SU-DHL-6 (cell line): ENCODE data around the gene SPINT2.

ENCODE experiments used
- CTCF ChIP-seq: fragments of 200-600 bp; sonication (generic); IDR thresholded peaks from one replicate; pipeline ENCODE4 v1.5.1; 2017; ENCODE audit warnings: antibody characterized with exemption, mild to moderate bottlenecking, low read length, moderate library complexity; ENCODE audit not compliant: insufficient read depth, poor library complexity, severe bottlenecking
- EZH2phosphoT487 ChIP-seq: fragments of 200-600 bp; sonication (generic), shearing (Covaris generic); conservative IDR thresholded peaks from 2 replicates; pipeline ENCODE4 v1.6.1; 2018; ENCODE audit warnings: mild to moderate bottlenecking, antibody characterized with exemption, low read length, moderate library complexity, mixed read lengths

DNA sequence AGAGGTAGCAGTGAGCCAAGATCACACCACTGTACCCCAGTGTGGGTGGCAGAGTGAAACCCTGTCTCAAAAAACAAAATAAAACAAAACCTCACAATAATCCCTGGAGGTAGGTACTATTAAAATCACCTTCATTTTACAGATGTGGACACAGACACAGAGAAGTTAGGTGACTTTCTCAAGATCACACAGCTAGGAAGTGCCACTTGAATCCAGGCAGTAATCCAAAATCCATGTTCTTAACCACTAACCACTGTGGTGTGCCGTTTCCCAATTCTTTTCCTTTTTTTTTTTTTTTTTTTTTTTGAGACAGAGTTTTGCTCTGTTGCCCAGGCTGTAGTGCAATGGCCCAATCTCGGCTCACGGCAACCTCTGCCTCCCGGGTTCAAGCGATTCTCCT, 17.2 kb upstream of the SPINT2 start:
- TF ChIP-seq CTCF (no peak), EZH2phosphoT487 (no peak)
